ENCODE data around the gene ZNF407.
"Not testable (repeated sequence)": the region's sequence is repeated elsewhere in the genome, so short reads cannot be mapped to it uniquely, and the experiment has no call there.

DNA sequence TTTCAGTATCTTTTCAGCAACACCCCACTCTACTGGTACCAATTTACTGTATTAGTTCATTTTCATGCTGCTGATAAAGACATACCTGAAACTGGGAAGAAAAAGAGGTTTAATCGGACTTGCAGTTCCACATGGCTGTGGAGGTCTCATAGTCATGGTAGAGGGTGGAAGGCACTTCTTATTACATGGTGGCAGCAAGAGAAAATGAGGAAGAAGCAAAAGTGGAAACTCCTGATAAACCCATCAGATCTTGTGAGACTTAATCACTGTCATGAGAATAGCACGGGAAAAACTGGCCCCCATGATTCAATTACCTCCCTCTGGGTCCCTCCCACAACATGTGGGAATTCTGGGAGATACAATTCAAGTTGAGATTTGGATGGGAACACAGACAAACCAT is 374.1 kb downstream of the ZNF407 start:
- TF ChIP-seq ZNF274 (IDR thresholded peaks at IDR 0.05; ENCODE audit: low read depth, low read length); YY1 (IDR thresholded peaks at IDR 0.05; ENCODE audit: insufficient read depth, insufficient read length): not testable (repeated sequence)

Data from NT2/D1 (cell line).